Inferior parietal cortex (tissue), 1 donor: Measurements from ENCODE around the gene NCAPG2.
"Not testable (repeated sequence)": the region's sequence is repeated elsewhere in the genome, so short reads cannot be mapped to it uniquely, and the experiment has no call there.

Experiments
- DNase-seq: peaks from one replicate; pipeline ENCODE4 v3.0.0-alpha.2; 2016; ENCODE audit errors: extremely low spot score

Gene NCAPG2

DNA sequence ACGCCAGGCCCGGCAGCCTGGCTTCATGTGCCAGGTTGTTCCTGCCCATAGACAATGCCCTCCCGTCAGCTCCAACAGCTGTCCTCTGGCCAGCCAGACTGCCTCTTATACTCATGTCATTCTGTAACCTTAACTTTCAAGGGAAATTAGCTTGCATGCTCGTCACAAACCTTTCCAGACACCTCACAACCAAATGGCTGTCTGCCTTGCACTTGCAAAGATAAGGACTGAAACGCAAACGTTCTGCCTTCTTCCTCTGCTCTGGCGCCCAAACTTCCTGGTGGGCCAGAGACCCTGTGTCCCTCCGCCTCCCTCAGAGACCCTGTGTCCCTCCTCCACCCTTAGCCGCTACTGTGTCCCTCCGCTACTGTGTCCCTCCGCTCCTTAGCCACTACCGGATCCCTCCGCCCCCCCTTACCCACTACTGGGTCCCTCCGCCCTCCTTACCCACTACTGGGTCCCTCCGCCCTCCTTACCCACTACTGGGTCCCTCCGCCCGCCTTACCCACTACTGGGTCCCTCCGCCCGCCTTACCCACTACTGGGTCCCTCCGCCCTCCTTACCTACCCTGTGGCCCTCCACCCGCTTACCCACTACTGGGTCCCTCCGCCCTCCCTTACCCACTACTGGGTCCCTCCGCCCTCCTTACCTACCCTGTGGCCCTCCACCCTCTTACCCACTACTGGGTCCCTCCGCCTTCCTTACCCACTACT, 37.5 kb downstream of the NCAPG2 start:
- DNase-seq: not testable (repeated sequence)

DNA sequence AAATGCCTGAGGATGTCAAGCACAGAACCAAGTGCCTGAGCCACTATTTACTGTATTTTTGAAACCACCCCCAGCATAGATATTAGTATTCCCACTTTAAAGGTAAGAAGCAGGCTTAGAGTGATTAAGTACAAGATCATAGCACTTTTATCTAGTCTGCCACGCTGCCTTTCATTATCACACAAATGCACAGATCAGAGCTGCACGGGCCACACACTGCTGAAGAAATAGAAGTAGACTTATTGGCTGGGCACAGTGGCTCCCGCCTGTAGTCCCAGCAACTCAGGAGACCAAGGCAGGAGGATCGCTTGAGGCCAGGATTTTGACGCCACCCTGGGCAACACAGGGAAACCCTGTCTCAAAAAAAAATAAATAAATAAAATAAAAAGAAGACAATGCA, 38.2 kb downstream of the NCAPG2 start:
- DNase-seq: no peak

DNA sequence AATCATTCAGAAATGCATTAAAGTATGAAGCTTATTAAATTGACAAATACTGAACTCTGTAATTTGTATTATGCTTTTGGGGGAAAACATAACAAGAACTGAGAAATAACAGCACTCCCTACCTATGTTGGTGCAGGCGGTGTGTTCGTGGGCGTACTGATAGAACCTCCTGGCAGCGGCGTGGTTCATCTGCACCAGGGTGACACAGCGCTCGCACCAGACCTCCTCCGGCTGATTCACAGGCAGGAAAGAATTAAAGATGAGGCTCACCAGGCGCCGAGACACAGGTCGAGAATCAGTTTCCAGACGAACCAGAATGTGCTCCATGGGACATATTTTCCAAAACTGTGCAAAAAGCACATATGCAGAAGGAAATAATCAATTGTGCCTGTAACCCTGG, 40.2 kb downstream of the NCAPG2 start:
- no peak for DNase-seq

DNA sequence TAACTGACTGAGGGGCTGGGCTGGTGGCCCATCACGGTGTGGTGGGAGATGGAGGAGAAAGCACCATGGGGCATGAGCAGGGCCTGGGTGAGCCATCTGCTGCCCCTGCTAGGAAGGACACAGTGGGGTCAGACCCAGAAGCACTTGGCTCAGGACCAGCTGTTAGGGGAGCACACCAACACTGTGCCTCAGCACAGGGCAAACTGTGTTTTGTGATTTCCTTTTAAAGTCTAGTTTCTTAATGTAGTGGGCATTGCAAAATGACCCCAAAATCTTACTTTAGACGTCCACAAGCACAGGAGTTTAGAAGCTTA, 41.2 kb downstream of the NCAPG2 start:
- DNase-seq: no peak

GRCh38 chr7:158662610-158663427, 41.8 kb downstream of the NCAPG2 start:
- no peak for DNase-seq

- DNase-seq: no peak
Observed at GRCh38 chr7:158658475-158658874, 46.1 kb downstream of the NCAPG2 start.

DNA sequence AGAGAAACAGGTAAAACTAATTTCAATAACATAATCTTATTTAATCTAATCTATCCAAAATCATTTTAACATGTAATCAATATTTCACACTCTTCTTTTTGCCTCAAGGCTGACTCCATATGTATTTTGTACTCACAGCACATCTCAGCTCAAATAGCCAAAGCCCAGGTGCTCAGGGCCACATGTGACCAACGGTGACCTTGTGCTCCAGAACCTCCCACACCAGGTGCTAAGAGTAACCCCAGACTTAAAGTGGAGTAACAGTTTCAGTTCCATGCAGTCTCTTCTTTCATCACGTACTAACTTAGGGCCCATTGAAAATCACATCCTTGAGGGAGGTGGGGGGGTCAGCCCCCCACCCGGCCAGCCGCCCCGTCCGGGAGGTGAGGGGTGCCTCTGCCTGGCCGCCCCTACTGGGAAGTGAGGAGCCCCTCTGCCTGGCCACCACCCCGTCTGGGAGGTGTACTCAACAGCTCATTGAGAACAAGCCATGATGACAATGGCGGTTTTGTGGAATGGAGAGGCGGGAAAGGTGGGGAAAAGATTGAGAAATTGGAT, 47.3 kb downstream of the NCAPG2 start:
- no peak for DNase-seq

DNA sequence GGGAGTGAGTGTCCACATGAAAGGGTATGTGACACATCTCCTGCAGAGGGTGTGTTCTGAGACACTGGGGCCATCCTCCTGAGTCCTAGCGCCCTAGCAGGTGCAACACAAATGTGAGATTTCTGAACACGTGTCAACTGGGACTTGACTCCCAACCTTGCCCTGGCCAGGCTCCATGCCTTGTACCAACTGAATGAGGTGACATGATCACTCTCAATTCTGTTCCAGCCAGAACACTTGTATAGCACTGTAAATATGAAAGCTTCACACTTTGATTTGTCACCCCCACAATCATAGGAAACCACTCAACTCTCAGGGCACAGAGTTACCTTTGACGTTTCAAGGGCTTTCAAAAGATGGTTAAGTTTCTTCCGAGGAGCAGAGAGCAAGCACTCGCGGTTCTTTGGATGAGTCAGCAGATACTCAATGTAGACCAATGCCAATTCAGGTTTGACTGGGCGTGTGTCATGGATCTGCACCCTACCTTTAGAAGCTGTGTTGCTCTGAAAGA, 48.6 kb downstream of the NCAPG2 start:
- no peak for DNase-seq

DNA sequence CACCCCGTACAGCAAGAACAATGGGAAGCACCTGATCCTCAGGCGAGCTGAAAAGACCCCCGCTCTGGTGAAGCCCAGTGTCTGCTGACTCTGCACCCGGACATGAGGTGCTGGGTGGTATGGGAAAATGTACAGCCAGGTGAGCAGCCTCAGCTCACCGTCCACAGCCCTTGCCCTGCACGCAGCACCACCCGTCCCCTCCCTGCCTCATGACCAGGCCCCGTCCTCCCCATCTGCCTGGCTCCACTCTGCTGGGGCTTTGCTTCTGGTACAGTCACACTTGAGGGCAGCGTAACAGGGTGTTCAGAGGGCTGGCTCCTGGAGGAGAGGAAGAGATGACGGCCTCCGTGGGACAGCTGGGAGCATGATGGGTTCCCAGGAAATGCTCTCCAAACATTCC, 49.1 kb downstream of the NCAPG2 start:
- DNase-seq: no peak

DNA sequence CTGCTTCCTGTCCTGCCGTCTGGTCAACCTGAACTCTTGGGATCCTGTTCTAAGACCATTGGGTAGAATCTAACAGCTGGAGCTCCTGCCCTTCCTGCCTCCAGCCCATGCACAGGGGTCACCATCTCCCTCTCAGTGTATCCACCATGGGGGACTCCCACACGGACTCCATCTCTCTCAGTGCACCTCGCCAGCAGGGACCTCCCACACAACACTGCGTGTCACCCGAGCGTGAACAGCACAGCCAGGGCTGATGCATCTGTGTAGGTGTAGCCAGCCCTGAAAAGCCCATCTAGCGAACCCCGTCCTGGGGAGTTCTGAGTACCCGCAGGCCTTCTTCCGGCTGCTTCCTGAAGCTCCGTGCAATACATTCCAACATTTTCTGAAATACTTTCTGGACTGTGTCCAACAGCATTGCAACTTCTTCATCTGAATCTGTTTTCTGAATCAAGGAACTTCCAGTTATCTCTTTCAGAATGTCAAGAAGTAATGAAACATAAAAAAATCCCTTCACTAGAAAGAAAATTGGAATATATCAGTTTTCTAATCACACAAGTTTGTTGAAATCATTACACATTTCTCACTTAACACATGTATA, 52.5 kb downstream of the NCAPG2 start:
- no peak for DNase-seq

DNA sequence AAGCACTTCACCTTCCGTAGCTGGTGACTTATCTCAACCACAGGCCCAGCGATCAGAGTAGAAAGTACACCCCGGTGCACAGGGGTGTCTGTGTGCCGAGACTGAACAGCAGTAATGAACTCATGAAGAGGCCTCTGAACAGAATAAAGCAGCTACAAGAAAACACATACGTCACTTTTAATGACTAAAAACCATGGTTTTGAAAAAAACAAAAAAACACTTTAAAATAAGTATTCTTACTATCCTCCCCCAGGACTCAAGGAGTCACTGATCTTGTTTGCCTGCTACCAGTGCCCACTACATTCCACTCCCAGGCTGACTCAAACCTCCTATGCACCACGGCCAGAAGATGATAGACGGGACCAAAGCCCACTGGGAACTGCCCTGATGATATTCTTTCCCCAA, 53.8 kb downstream of the NCAPG2 start:
- DNase-seq: no peak

GRCh38 chr7:158649279-158649678, 55.3 kb downstream of the NCAPG2 start:
- no peak for DNase-seq

DNA sequence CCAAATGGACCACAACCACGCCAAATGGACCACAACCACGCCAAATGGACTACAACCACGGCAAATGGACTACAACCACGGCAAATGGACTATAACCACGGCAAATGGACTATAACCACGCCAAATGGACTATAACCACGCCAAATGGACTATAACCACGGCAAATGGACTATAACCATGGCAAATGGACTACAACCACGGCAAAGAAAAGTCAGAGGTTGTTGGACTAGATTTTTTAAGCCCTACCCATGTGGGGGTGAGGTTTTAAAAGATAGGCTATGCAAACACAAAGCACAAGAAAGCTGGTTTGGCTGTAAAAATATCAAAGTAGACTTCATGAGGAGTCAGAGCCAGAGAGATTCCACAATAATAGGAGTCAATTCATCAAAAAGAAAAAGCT, 55.8 kb downstream of the NCAPG2 start:
- no peak for DNase-seq

- DNase-seq: no peak
Observed at GRCh38 chr7:158648168-158648567, 56.4 kb downstream of the NCAPG2 start.

DNA sequence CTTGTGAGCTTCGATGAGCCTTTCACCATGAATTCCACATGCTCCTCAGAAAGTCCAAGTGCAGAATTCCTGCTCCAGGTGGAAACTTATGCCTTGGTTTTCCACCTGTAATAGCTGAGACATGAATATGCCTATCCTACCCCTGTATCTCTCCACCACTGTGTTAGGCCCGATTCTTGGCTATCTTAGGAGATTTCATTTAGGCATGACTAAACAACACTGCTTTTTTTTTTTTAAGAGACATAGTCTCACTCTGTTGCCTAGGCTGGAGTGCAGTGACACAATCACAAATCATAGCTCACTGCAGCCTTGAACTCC, 57.2 kb downstream of the NCAPG2 start:
- DNase-seq: no peak

GRCh38 chr7:158646766-158647474, 57.7 kb downstream of the NCAPG2 start:
- DNase-seq: no peak

DNA sequence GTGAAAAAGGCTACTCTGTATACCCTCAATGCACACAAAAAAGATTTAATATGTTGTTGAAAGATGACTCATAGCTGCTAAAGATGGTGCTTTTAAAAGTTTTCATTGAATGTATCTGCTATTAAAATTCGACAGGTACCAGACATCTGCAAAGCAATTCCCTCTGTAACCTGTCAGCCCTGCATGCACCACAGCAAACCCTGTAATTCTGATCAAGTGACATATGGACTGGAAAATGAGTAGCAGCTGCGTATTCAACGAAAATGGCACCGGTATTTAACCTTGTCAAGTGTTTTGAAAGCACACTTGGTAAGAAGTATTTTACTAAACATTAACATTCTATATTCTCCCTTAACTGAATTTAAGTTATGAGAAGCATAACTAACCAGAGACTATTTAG, 58.8 kb downstream of the NCAPG2 start:
- no peak for DNase-seq

DNA sequence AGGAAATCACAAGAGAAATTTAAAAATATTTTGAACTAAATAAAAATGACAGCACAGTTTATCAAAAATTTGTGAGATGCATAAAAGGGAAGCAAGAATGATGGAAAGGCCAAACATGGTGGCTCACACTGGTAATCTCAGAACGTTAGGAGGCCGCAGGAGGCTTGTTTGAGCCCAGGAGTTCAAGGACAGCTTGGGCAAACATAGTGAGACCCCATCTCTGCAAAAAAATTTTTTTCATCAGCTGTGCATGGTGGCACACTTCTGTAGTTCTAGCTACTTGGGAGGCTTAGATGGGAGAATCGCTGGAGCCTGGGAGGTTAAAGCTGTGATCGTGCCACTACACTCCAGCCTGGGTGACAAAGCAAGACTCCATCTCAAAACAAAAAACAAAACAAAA, 62.5 kb downstream of the NCAPG2 start:
- no peak for DNase-seq

GRCh38 chr7:158638001-158638400, 66.6 kb downstream of the NCAPG2 start:
- DNase-seq: no peak

GRCh38 chr7:158633055-158633956, 71.3 kb downstream of the NCAPG2 start:
- DNase-seq: no peak

DNA sequence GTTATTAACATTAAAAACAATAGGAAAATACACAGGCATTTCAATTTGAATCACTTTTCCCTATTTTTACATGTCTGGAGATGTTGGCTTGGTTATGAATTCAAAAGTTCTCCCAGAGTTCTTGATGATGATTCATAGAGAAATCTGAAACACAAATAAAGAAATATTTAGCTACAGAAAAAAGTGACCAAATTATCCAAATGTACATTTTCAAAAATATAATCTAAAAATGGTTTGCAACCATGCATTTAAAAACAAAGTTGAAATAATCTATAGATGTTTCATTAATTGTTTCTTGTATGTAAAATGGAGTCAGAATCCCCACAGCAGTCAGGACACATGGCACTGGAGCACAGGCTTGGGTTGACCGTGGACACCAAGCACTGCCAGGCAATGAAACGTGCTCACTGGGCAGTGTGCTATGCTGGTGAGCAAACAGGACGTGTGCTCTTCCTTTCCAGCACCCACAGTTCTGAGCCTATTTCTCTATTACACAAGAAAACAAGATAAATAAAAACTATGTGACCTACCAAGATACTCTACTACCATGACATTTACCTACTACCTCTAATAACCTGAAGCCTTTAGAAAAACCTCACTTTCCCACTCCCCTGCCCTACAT, 72.9 kb downstream of the NCAPG2 start:
- no peak for DNase-seq
